Smooth muscle cell (in vitro differentiated cells): ENCODE measurements around the gene SLC38A10. TPM values are rescaled to one million over a fixed set of nuclear protein-coding genes. Genes with fewer than 3 reads are reported as not detected.
"Not testable (repeated sequence)": the region's sequence is repeated elsewhere in the genome, so short reads cannot be mapped to it uniquely, and the experiment has no call there.

Source experiments
- DNase-seq: peaks from one replicate; lab custom pipeline; 2025; ENCODE audit not compliant: unreplicated experiment; lab: John Stamatoyannopoulos, UW
- H2AFZ ChIP-seq: fragments of 200-600 bp; sonication (generic); 2 replicates; pipeline ENCODE4 v1.6.0; 2016; ENCODE audit warnings: antibody characterized with exemption, low read depth, mild to moderate bottlenecking
- H3F3A ChIP-seq: fragments of 200-600 bp; sonication (generic); 2 replicates; pipeline ENCODE4 v1.6.0; 2017; ENCODE audit warnings: antibody characterized with exemption, low read depth
- H3K27ac ChIP-seq: fragments of 200-600 bp; sonication (generic); 2 replicates; pipeline ENCODE4 v1.5.1; 2016; ENCODE audit warnings: low read depth, mild to moderate bottlenecking
- H3K27me3 ChIP-seq: fragments of 200-600 bp; sonication (generic); 2 replicates; pipeline ENCODE4 v1.6.1; 2016; ENCODE audit warnings: low read depth, mild to moderate bottlenecking
- H3K36me3 ChIP-seq: fragments of 200-600 bp; sonication (generic); 2 replicates; pipeline ENCODE4 v1.5.1; 2016; ENCODE audit warnings: low read depth
- H3K4me1 ChIP-seq: fragments of 200-600 bp; sonication (generic); 2 replicates; pipeline ENCODE4 v1.5.1; 2016; ENCODE audit warnings: low read depth
- H3K4me2 ChIP-seq: fragments of 200-600 bp; sonication (generic); 2 replicates; pipeline ENCODE4 v1.6.0; 2016; ENCODE audit warnings: mild to moderate bottlenecking
- H3K4me3 ChIP-seq: fragments of 200-600 bp; sonication (generic); 2 replicates; pipeline ENCODE4 v1.5.1; 2016; ENCODE audit warnings: mild to moderate bottlenecking
- H3K79me2 ChIP-seq: fragments of 200-600 bp; sonication (generic); 2 replicates; pipeline ENCODE4 v1.6.0; 2016; ENCODE audit warnings: low read depth, mild to moderate bottlenecking
- H3K9ac ChIP-seq: fragments of 200-600 bp; sonication (generic); 2 replicates; pipeline ENCODE4 v1.6.0; 2016; ENCODE audit warnings: low read depth
- H3K9me3 ChIP-seq: fragments of 200-600 bp; sonication (generic); replicated peaks from 2 replicates; pipeline ENCODE4 v1.5.1; 2016; ENCODE audit warnings: low read depth
- H4K20me1 ChIP-seq: fragments of 200-600 bp; sonication (generic); 2 replicates; pipeline ENCODE4 v1.6.0; 2016; ENCODE audit warnings: low read depth
- CTCF ChIP-seq: fragments of 200-600 bp; sonication (generic); IDR thresholded peaks from 2 replicates; pipeline ENCODE4 v1.5.1; 2017; ENCODE audit warnings: borderline replicate concordance, mild to moderate bottlenecking, antibody characterized with exemption; ENCODE audit not compliant: insufficient read depth, poor library complexity, severe bottlenecking
- WGBS: methylation state at CpG from one replicate; pipeline ENCODE4 v1.1.7; 2016; ENCODE audit warnings: low lambda C conversion rate; 5-methylcytosine and 5-hydroxymethylcytosine counted together
- polyA plus RNA-seq: library from polyadenylated mRNA; unstranded; fragments of >200 nt; fragmentation: Nextera tagmentation; extraction: Ambion mirVana; gene quantifications from 2 replicates; pipeline ENCODE4 v1.2.1, GENCODE V29; 2016
- total RNA-seq: library from RNA; depleted of rRNA; stranded (reverse); fragments of >200 nt; gene quantifications from 2 replicates; pipeline ENCODE4 v1.2.3, GENCODE V29; 2014

Gene SLC38A10
- total and polyA plus RNA-seq, 2 experiments from 2014 or later = 61.6 to 97.1 TPM

- Histone ChIP-seq H3F3A (no peaks in the 10 kb centered on the region), H4K20me1 (no peaks in the 10 kb centered on the region), H3K4me2 (peak overlapping the region; percentile 69), H3K9me3 (no peaks in the 10 kb centered on the region), H3K9ac (no peak overlapping the region), H3K79me2 (no peaks in the 10 kb centered on the region), H2AFZ (peak overlapping the region; percentile 58), H3K4me3 (peak overlapping the region; percentile 12), H3K27ac (no peak overlapping the region), H3K27me3 (no peaks in the 10 kb centered on the region), H3K4me1 (no peaks in the 10 kb centered on the region), H3K36me3 (no peaks in the 10 kb centered on the region)
- whole genome bisulfite sequencing = 66% methylated on average over 36 of the region's 36 CpGs
- no peak for DNase-seq
- TF ChIP-seq CTCF = no peak
Observed at GRCh38 chr17:81309859-81310839, 15.0 kb upstream of the SLC38A10 start.

GRCh38 chr17:81309140-81309858, 14.2 kb upstream of the SLC38A10 start:
- no peaks in the 10 kb centered on the region for H3K79me2 ChIP-seq
- no peaks in the 10 kb centered on the region for H3K27me3 ChIP-seq
- WGBS = 20% methylated on average over 22 of the region's 22 CpGs
- H3K4me3 ChIP-seq = peak overlapping the region; percentile 28
- H3K4me1 ChIP-seq = no peaks in the 10 kb centered on the region
- H3K9me3 ChIP-seq = no peaks in the 10 kb centered on the region
- H2AFZ ChIP-seq = peak overlapping the region; percentile 58
- H4K20me1 ChIP-seq = no peaks in the 10 kb centered on the region
- DNase-seq = peak; percentile 19
- no peaks in the 10 kb centered on the region for H3F3A ChIP-seq
- H3K9ac ChIP-seq = no peak overlapping the region
- peak overlapping the region; percentile 69 for H3K4me2 ChIP-seq
- no peaks in the 10 kb centered on the region for H3K36me3 ChIP-seq
- TF ChIP-seq CTCF = peak; percentile 14
- H3K27ac ChIP-seq = no peak overlapping the region

GRCh38 chr17:81308784-81309139, 13.7 kb upstream of the SLC38A10 start:
- DNase-seq, H4K20me1 ChIP-seq, H3K9me3 ChIP-seq, H3F3A ChIP-seq, H3K27me3 ChIP-seq, H3K27ac ChIP-seq, H3K9ac ChIP-seq, H3K36me3 ChIP-seq, H3K4me1 ChIP-seq, H3K79me2 ChIP-seq: not testable (repeated sequence)
- H3K4me3 ChIP-seq = peak overlapping the region; percentile 28
- WGBS = 76% methylated on average over 14 of the region's 14 CpGs
- H2AFZ ChIP-seq = peak overlapping the region; percentile 58
- H3K4me2 ChIP-seq = peak overlapping the region; percentile 69
